AG04450 (cell line): ENCODE results near the gene HEPN1. TPM values are rescaled to one million over a fixed set of nuclear protein-coding genes. Genes with fewer than 3 reads are reported as not detected.

Experiments used
- CTCF ChIA-PET: fragments of 300-600, 350-600 bp; formaldehyde crosslinking; extraction: SDS; loops from one replicate; lab custom pipeline; 2022; ENCODE audit warnings: antibody characterized with exemption, inconsistent platforms; lab: Charles Lee
- POLR2A ChIA-PET: fragments of 350-600 bp; formaldehyde crosslinking; extraction: SDS; loops from one replicate; lab custom pipeline; 2021; ENCODE audit warnings: antibody characterized with exemption, inconsistent platforms; lab: Yijun Ruan, JAX
- DNase-seq: peaks from one replicate; pipeline ENCODE4 v3.0.0-alpha.2; 2011; ENCODE audit warnings: low read depth, low spot score
- H3K27ac ChIP-seq: one replicate; pipeline ENCODE4 v1.5.1; 2012; ENCODE audit warnings: low read depth, low read length, control low read depth
- H3K27me3 ChIP-seq: one replicate; pipeline ENCODE4 v1.6.0; 2012; ENCODE audit warnings: low read length; ENCODE audit not compliant: control insufficient read depth, insufficient read depth
- H3K4me3 ChIP-seq: 2 replicates; pipeline ENCODE4 v1.5.1; 2011; ENCODE audit warnings: mild to moderate bottlenecking, low read depth, low read length, control low read depth
- H3K9me3 ChIP-seq: 2 replicates; pipeline ENCODE4 v1.5.1; 2012; ENCODE audit warnings: low read length; ENCODE audit not compliant: control insufficient read depth, insufficient read depth
- CTCF ChIP-seq: IDR thresholded peaks from 2 replicates; pipeline ENCODE4 v1.5.1; 2011; ENCODE audit warnings: low read depth, low read length, control low read depth, inconsistent platforms
- polyA plus RNA-seq: library from polyadenylated mRNA; depleted of rRNA; stranded (reverse); fragments of >200 nt; gene quantifications from 2 replicates; pipeline ENCODE4 v1.2.3, GENCODE V29; 2011

Gene HEPN1
- polyA plus RNA-seq, 1 experiment = not detected

GRCh38 chr11:124916370-124916710 lies 2.7 kb upstream of the HEPN1 start:
- no peak for TF ChIP-seq CTCF
- ChIA-PET CTCF (interaction anchor here (1.2 to 2.3 kb wide), 3 partner anchors 16 to 40 kb away, joined by 4 to 11 read pairs (median 9); partner anchors contain the start of gene HEPACAM), POLR2A (interaction anchor here (1.0 to 1.5 kb wide), 4 partner anchors 18 to 40 kb away, joined by 4 to 16 read pairs (median 10); partner anchors contain the start of genes CCDC15, HEPACAM and ROBO4)
- H3K27me3 ChIP-seq = no peaks in the 10 kb centered on the region
- DNase-seq = no peak
- peaks cover 7% of the 10 kb centered on the region for H3K9me3 ChIP-seq
- no peak overlapping the region for H3K4me3 ChIP-seq
- H3K27ac ChIP-seq = peak overlapping the region; percentile 75

GRCh38 chr11:124917115-124917637 lies 1.9 kb upstream of the HEPN1 start:
- no peak overlapping the region for H3K4me3 ChIP-seq
- H3K27me3 ChIP-seq = no peaks in the 10 kb centered on the region
- H3K27ac ChIP-seq = peak overlapping the region; percentile 75
- TF ChIP-seq CTCF = no peak
- DNase-seq = peak; percentile 80
- peaks cover 2% of the 10 kb centered on the region for H3K9me3 ChIP-seq
- ChIA-PET CTCF (interaction anchor here (0.7 to 2.3 kb wide), 5 partner anchors 9 to 50 kb away, joined by 3 to 11 read pairs (median 6); partner anchors contain the start of gene HEPACAM), POLR2A (interaction anchor here (1.0 to 1.5 kb wide), 5 partner anchors 16 to 41 kb away, joined by 4 to 16 read pairs (median 8); partner anchors contain the start of genes CCDC15, HEPACAM and ROBO4)

- CTCF ChIA-PET = interaction anchor here (0.6 to 2.7 kb wide), 4 partner anchors 26 to 513 kb away, joined by 3 to 16 read pairs (median 4); no protein-coding TSS in a partner anchor
- peaks cover 4% of the 10 kb centered on the region; the same call in 1 of the 2 replicates for H3K9me3 ChIP-seq
- DNase-seq = no peak
- H3K27ac ChIP-seq = no peak overlapping the region
- no peak overlapping the region for H3K4me3 ChIP-seq
- POLR2A ChIA-PET = interaction anchor here (1.3 to 1.9 kb wide), 3 partner anchors 15 to 44 kb away, joined by 3 to 14 read pairs (median 8); no protein-coding TSS in a partner anchor
- TF ChIP-seq CTCF = no peak
- H3K27me3 ChIP-seq = no peaks in the 10 kb centered on the region
These were observed 848 bp downstream of the HEPN1 start for GRCh38 chr11:124919898-124920297.

GRCh38 chr11:124920356-124920755 lies 1.3 kb downstream of the HEPN1 start:
- Histone ChIP-seq H3K9me3 (peaks cover 4% of the 10 kb centered on the region; the same call in 1 of the 2 replicates), H3K27ac (peak overlapping the region; percentile 39), H3K4me3 (no peak overlapping the region), H3K27me3 (no peaks in the 10 kb centered on the region)
- CTCF ChIA-PET = interaction anchor here (0.6 to 2.7 kb wide), 4 partner anchors 26 to 513 kb away, joined by 3 to 16 read pairs (median 4); no protein-coding TSS in a partner anchor
- DNase-seq = no peak
- POLR2A ChIA-PET = interaction anchor here (1.3 to 1.9 kb wide), 4 partner anchors 14 to 44 kb away, joined by 3 to 14 read pairs (median 6); partner anchors contain the start of gene CCDC15
- TF ChIP-seq CTCF = no peak
